Astrocyte of the cerebellum (primary cell): Measurements from ENCODE around the gene MIGA1.

Experiments used
- DNase-seq: peaks from one replicate; pipeline ENCODE4 v3.0.0-alpha.2; 2011; ENCODE audit warnings: low read depth
- H3K4me3 ChIP-seq: 2 replicates; pipeline ENCODE4 v1.5.1; 2011; ENCODE audit warnings: mild to moderate bottlenecking, low read depth, low read length, moderate library complexity
- CTCF ChIP-seq: IDR thresholded peaks from 2 replicates; pipeline ENCODE4 v1.5.1; 2012; ENCODE audit warnings: low read length, low read depth, moderate library complexity, mild to moderate bottlenecking; ENCODE audit errors: missing control alignments
- in situ Hi-C: cut with HindIII; loops from 2 replicates; pipeline ENCODE4 v1.10.0; 2017; ENCODE audit warnings: low sequenced_read_pairs

The MIGA1 gene

GRCh38 chr1:77888081-77888780 lies 108.8 kb downstream of the MIGA1 start, which contains the start of gene NEXN:
Gene NEXN (plus strand): TSS chr1:77888624. CDS start chr1:77916107, 27,483 bp downstream.
- peak; percentile 28 for TF ChIP-seq CTCF
- in situ Hi-C loops = no loop called here
- DNase-seq = peak; percentile 73
- H3K4me3 ChIP-seq = peak within 1 kb of the TSS; percentile 92

- peak; percentile 38 for DNase-seq
- peak overlapping the region; percentile 92 for H3K4me3 ChIP-seq
- in situ Hi-C loops = no loop called here
These were observed 109.6 kb downstream of the MIGA1 start for GRCh38 chr1:77888781-77889642.

GRCh38 chr1:77889671-77890070 lies 110.2 kb downstream of the MIGA1 start:
- peak; percentile 61 for DNase-seq
- no peak for TF ChIP-seq CTCF
- in situ Hi-C loops = no loop called here
- H3K4me3 ChIP-seq = peak overlapping the region; percentile 92

More at GRCh38 chr1:77888781-77889642, 109.6 kb downstream of the MIGA1 start:
- no peak for TF ChIP-seq CTCF

GRCh38 chr1:77891200-77891599 lies 111.8 kb downstream of the MIGA1 start:
- in situ Hi-C loops = no loop called here
- DNase-seq = no peak
- TF ChIP-seq CTCF = no peak
- no peak overlapping the region for H3K4me3 ChIP-seq

GRCh38 chr1:77899647-77900320 lies 120.3 kb downstream of the MIGA1 start:
- TF ChIP-seq CTCF = no peak
- in situ Hi-C loops = no loop called here
- DNase-seq = no peak
- no peak overlapping the region for H3K4me3 ChIP-seq

- in situ Hi-C loops = no loop called here
- H3K4me3 ChIP-seq = no peak overlapping the region
- peak; percentile 81 for TF ChIP-seq CTCF
- peak; percentile 55 for DNase-seq
These were observed 121.3 kb downstream of the MIGA1 start for GRCh38 chr1:77900687-77901293.
